Effector CD4-positive, alpha-beta T cell (primary cell): ENCODE data around the gene HMGB3.
A peak's percentile ranks its signal among the peaks of the same experiment; 100 is the strongest.
"Not testable (repeated sequence)": the region's sequence is repeated elsewhere in the genome, so short reads cannot be mapped to it uniquely, and the experiment has no call there.

Experiments
- DNase-seq: peaks from one replicate; pipeline ENCODE4 v3.0.0-alpha.2; 2020
- total RNA-seq: gene quantifications from one replicate; lab custom pipeline; 2026; lab: John Stamatoyannopoulos, UW

HMGB3 gene
- 5.3 reads per million, percentile 20 among the genes with 10 or more reads in this experiment for total RNA-seq

DNA sequence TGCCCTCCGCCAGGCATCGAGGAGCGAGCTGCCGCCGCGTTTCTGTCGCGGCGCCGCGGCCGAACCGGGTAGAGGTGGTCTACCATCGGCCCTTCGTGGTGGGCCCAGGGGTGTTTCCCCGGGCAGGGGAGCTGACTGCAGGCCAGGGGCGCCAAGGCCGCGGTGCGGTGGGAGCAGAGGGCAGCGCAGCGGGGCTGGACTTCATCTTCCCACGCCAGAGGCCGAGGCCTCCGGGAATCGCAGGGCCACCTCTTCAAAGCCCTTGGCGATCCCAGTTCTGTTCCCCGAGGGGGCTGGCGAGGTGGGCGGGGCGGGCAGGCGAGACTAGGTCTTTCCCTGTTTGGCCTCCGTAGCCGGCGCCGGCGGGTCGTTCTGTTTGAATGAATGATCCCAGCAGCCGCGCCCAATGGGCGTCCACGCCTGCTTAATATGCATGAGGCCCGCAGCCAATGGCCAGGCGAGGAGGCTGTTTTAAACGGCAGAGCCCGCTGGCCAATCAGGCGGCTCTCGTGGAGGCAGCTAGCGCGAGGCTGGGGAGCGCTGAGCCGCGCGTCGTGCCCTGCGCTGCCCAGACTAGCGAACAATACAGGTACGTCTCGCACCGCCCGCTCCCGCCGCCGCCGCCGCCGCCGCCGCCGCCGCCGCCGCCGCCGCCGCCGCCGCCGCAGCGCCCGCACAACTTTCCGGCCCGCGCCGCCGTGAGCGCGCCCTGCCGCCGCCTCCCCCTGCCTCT lies at the start of gene HMGB3:
TSS of gene HMGB3 (plus strand) at position 548 of the 733 bp plus-strand sequence. CDS start 2,265 bp downstream, outside the sequence.
- DNase-seq: peak; percentile 71

DNA sequence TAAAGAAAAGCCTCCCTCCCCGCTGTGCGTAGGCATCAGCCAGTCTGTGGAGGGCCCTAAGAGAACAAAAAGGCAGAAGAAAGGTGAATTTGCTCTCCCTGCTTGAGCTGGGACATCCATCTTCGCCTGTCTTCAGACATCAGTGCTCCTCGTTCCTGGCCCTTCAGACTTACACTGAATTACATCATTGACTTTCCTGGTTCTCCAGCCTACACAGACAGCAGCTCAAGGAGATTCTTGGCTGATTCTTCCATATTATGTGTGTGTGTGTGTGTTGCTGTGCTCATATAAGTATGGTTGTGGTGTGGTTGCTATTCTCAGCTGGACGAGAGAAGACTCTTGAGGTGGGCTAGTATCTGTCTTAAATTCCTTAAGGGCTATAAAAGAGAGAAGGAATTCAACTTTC lies 49.2 kb upstream of the HMGB3 start:
- DNase-seq: no peak

DNA sequence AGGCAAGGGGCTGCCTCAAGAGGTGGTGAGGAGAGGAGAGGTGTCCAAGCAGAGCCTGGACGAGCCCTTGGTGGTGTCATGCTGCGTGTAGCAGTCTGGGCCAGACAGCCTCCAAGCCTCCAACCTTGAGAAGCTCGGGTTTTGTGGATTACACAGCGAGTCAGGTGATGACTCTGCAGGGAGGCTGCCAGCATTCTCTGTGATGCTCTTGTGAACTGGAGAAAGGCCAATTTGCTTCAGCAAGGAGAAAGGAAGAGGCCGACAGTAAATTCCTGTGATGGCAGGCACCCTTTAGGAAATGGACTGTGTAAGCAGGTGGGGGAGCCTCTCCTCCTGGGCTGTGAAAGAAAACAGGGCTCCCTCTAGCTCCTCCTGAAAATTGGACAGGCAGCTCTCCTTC lies 48.7 kb upstream of the HMGB3 start:
- DNase-seq: no peak

DNA sequence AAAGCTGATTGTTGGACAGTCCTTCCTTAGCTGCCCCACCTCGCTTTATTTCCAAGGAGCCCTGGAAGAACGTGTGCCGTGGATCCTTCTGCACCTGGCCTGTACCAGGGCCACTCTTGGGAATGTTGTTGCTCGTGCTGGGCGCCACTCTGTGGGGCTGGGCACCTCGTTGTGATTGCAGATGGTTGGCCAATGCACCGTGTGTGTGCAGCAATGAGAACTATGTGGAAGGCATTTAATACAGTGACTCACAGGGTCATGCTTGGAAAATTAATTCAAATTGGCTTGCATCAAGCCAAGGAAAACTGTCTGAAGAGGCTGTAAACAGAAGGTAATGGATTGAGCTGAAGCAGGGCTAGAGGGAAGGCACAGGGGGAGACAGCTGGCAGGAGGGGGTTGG lies 47.7 kb upstream of the HMGB3 start:
- no peak for DNase-seq

DNA sequence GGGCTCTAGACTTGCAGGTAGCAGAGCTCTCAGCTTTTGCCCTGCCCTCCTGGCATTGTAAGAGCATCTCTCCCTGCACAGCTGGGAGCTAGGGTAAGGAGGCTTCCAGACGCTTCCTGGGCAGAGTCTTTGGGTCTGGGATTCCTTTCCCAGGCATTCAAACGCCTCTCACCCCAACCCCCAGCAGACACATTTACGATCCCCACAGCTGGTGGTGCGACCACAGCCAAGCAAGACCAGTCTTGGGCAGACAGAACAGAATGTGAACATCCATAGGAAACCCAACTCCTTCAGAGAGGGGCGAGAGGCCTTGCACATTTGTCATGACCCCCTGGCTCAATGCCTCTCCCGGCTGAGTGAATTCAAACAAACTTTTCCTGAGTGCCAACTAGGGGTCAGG lies 46.6 kb upstream of the HMGB3 start:
- no peak for DNase-seq

DNA sequence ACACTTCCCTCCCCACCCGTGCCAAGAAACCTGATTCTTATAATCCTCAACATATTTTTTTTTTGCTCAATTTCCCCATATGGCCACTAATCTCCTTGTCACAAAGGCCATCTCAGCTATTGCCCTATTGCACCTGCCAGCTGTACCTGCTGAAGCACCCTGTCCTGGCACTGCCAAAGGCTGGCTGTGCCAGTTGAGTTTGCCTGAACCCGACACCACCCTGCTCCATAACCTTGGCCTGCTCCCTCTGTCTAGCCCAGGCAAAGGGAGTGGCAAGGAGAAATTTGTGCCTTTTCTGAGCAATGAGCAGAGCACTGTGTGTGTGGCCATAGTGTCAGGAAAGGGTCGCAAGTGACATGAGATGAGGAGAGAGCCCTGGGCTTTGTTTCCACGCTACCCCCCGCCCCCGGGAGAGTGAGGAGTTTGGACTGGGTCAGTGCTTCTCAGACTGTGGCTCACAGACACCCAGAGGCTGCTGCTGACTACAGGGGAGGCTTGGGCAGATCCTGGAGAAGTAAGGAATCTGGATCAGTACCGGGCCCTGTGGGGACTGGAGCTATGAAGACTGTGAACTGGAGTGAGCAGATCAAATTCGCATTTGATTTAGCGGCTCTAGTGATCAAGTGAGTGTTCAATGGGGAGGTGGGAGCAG lies 42.2 kb upstream of the HMGB3 start:
- DNase-seq: no peak

DNA sequence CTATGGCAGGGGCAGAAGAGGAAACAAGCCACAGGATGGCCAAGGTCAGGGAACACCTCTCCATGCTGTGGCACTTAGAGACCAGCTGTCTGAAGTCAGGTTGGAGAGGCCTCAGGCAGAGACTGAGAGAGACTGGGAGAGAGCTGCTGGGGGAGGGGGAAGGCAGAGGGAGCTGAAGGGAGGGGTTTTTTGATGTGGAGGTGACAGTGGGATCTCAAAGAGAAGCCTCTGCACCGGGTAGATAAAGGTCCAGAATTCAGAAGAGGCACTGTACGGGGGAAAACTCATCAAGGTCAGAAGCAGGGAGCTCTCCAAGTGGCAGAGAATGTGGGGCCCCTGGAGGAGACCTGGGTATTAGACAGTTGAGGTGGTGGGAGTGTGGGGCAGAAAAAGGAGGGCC lies 41.6 kb upstream of the HMGB3 start:
- no peak for DNase-seq

DNA sequence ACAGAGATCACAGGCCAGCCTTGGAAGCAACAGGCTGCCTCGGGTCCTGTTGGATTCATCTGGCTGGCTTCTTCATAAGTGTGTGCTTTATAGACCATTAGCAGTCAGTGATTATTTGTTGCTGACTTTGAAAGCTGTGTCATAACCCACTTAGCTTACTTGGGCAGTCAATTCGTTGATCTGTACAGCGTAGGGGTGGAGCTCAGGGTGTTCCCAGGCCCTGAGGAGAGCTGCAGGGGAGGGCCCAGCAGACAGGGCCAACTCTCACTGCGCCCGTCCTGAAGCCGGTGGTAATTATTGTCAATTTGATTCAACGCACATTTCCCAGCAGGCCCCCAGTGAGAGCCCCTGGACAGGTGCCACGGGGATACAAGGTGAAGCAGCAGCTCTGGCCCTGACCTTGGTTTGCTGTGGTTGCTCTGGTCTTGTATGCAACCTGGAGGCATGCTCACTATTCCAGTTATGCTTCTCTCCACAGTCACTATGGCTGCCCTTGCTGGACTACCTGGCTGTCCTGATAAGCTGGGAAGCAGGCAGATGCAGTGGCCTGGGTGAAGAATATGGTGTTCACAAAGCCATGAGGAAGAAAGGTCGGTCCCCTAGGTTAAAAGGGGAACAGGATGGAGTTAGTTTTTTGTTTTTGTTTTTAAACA lies 40.1 kb upstream of the HMGB3 start:
- DNase-seq: no peak

DNA sequence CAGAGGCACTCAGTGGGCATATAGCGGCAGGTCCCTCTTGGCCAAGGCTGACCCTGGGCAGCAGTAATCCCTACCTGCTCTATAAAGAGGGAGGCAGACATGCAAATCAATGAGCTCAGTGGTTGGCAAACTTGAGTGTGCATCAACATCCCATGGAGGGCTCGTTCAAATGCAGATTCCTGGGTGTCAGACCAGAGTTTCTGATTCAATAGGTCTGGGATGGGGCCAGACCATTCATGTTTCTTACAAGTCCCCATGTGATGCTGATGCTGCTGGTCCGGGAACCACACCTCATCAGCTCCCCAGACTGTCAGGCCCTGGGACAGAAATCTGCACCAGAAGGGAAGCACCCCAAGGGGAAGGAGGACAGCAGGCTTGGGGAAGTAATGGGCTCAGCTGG lies 38.9 kb upstream of the HMGB3 start:
- no peak for DNase-seq

DNA sequence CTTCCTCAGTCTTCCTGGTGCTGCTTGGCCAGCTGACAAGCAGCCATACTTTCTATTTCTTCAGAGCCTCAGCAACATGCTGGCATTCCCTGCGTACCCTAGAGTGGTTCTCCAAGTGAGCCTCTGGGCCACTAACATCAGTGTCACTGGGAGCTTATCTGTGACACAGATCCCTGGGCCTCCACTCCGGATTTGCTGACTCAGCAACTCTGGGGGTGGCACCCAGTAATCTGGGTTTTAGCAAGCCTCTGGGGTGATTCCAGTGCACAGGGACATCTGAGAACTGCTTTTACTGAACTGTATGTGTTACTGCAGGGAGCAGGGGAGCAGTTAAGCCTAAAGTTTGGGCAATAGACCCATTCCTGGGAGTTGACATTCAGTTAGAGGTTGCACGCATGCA lies 28.2 kb upstream of the HMGB3 start:
- no peak for DNase-seq

DNA sequence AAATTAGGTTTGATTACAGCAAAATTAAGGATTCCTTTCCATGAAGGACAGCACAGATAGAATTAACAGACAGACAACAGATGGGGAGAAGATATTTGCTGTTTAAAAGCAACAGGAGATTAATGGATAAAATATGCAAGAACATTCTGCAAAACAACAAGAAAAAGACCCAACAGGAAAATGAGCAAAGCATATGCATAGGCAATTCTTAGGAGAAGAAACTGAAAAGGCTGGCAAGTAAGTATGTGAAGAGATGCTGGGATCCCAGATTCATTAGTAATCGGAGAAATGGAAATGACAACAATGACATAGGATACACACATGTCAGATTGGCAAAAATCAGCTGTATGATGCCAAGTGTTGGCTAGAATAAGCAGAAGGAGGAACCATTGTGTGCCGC lies 27.5 kb upstream of the HMGB3 start:
- DNase-seq: no peak

DNA sequence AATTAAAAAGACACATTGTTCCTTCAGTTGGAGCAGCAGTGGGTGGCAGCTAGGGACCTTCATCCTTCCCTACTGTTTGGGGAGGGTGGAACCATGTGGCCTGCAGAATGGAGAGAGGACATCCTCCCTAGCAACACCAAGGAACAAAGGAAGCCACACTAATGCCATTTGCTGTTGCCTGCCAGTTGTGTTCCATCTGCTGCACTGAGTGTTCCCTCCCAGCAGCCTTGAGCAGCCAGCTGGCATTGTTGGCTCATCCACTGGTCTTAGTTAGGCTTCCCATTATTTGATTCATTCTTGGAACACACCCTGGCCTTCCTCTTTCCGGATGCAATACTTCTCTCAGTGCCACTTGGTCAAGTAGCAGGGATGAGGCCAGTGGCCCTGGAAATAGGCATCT lies 25.0 kb upstream of the HMGB3 start:
- DNase-seq: no peak

DNA sequence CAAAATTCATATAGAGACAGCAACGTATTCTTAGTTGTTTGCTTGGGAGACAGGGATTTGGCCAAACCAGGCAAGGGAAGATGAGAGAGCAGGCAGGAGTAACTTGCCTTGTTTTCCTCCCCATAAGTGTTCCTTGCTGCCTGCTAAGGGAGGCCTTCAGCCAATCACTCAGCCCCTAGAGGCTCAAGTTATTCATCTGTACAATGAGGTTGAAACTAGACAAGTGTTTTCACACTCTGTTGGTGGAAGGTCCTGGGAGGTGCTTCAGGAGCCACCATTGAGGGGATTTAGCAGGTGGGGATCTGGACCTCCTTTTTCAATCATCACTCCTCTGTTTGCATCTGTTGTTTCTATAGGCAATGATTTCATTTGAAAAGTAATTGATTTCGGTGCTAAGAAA lies 23.6 kb upstream of the HMGB3 start:
- no peak for DNase-seq

DNA sequence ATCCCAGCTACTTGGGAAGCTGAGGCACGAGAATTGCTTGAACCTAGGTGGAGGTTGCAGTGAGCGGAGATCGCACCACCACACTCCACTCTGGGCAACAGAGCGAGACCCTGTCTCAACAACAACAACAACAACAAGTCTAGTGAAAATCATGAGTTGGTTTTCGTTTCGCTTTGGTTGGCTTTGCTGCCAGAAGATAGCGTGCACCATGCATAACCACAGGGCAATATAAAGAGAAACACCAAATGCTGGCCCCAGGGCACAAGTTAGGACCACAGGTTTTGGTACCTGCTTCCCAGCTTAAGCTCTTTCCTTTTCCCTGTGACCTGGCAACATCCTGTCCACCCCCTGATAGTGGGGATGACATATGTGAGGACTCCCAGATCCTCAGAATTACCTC lies 21.5 kb upstream of the HMGB3 start:
- no peak for DNase-seq

DNA sequence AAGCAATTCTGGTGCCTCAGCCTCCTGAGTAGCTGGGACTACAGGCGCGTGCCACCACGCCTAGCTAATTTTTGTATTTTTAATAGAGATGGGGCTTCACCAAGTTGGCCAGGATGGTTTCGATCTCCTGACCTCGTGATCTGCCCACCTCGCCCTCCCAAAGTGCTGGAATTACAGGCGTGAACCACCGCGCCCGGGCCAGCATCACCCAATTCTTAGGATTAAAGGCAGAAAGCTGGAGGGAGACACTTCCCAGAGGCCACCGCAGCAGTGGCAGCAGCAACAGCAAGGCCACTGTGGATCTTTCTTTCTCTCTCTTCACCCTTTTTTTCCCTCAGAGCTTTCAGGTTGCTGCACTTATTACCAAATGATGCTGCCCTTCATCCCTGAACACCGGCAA lies 18.7 kb upstream of the HMGB3 start:
- not testable (repeated sequence) for DNase-seq

DNA sequence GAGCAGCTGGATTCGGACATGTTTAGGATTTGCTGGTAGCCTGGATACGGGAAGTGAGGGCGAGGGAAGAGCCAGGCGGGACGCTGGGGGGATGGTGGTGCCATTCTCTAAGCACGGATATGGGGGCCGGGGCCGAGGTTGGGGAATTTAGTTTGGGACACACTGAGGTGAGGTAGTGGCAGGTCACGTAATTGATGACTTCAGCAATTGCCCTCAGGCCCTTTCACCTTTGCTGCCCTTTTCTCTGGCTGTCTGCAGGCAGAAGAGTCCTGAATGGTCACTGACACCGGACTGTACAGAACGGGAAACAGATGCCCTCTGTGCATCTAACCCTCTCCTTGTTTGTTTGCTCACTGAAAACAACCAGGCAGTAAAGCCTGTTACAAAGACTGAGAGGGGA lies 16.9 kb upstream of the HMGB3 start:
- DNase-seq: no peak

DNA sequence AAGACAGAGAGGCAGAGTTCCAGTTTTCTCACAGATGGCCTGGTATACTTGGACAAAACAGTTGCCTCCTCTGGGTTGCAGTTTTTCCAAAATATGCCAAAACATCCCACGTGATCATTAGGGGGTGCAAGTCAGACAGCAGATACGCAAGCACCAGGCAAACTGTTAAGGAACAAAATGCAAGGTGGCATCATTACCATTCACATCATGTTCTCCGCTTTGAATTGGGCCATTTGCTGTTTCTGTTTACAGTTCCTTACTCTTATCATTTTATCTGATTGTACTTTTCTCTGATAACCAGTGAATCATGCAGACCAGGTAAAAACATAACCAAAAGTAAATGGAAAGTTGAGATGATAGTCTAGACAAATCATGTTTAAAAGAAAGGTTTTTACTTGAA lies 16.4 kb upstream of the HMGB3 start:
- no peak for DNase-seq

DNA sequence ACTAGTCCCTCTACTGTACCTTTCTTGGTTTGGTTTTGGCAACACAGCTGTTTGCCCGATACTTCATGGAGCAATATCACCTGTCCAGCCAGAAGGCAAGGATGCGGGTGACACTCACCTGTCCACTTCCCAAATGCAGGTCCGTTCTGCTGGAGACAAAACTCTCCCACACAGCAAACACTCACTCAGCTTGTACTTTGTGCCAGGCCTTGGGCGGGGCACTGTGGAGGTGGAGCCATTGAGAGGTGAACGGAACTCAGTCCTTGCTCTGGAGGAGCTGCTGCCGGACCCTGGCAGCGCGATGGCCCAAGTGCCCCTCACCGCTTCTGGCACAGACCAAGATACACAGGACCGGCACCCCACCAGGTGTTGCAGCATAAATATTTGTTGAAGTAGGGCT lies 15.3 kb upstream of the HMGB3 start:
- no peak for DNase-seq

DNA sequence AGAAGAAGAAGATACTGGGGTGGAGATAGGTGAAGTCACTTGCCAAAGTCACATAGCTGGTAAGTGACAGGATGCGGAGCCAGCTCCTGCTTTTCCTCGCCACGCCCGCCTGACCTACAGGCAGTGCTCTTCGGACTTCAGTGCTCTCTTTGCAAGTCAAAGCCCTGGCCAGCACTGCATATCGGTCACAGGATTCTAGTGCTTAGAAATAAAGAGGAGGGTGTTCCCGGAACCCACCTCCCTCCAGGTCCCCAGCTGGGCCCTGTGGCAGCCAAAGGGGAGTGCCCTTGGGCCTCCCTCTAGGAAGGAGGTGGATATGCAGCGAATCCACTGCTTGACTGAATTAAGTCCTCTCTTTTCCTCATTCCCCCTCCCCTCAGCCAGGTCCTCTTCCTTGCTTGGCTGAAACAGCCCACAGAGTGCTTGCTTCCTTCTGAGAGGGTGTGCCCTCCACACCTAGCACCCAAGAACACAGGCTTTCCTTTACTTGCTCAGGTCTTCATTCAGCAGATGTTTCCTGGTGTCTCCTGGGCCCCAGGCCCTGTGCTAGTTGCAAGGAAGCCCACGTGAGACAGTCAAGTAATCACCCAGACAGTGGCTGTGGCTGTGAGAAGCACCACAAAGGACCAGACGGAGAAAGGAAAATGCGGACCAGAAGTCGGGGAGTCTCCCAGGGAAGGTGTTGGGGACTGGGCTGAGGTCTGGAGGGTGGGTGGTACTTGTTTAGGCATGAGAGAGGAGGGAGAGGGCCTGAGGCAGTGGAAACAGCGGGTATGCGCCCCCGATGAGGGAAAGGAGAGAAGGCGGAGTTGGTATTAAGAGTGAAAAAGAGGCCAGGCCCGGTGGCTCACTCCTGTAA lies 14.0 kb upstream of the HMGB3 start:
- DNase-seq: no peak

DNA sequence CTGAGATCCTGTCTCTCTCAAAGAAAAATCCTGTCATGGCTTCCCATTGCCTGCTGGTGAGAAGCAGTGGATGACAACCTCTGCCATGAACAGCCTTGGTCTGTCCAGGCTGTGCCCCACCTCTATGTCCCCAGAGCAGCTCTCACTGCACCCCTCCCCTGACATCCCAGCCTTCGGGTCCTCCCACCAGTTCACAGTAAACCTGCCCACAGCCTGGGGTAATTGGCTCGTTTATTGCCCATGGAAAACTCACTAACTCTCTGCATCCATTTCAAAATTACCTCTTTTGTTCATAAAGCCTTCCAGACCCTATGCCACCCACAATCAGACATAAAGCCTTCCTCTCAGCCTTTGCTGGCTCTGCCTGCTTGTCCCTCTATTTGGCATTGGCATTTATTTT lies 10.7 kb upstream of the HMGB3 start:
- no peak for DNase-seq

DNA sequence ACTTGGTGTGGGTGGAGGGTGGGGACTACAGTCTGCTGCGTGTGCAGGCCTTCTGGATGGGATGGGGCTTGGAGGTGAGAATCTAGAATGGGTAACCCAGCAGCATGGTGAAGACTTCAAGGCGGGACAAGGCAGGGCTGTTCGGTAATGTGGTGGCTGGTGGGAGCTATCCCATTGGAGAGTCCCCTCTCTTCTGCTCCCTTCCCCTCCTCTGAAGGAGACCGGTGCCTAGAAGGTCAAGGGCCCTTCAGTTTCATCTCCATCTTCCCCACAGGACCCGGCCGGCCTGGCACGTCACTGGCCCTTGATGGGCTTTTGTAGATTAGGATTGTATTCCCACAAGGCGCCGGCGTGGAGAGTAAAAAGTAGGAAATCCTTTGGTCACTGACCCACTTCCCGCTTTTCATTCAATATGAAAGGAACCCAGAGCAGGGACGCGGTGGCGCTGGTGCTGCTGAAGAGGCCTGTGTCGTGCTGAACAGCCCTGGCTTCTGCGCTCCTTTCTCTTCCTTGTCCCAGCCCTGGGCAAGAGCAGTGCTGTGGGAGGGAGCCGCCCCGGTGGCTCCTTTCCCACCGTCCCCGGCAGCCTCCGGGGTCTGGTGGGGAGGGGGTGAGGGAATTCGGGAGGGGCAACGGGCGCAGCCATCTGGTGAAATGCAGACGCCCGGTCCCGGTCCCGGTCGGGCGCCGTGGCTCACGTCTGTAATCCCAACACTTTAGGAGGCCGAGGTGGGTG lies 7.3 kb upstream of the HMGB3 start:
- no peak for DNase-seq

DNA sequence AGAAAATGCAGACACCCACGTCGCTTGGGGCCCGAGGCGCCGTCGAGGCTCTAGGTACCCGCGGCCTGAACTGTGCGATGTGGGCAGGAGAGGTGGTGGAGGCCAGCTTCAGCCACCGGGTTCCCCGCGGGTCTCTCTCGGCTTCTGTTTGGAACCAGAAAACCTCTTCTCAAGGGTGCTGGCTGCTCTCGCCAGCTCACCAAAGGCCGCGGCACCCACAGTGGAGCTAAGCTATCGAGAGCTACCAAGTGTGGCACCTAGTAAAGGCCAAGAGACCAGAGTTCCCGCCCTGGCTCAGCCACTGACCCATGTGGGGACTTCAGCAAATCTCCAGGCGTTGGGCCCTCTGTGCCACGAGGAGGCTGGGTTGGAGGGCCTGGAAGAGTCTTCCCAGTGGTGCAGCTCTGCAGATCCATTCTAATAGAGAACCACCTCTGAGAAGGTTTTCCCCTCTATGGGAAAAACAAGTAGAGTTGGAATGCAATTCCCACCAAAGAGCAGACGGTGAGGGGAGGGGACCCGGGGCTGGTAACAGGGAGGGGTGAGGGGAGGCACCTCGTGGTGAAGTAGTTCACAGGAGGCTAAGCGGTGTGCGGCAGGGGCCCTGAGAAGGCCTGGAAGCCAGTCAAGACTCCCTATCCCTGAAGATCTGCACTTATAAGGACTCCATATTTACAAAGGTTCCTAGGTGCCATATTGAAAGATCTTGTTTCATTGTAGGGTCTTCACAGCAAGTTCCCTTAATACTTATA lies 5.5 kb upstream of the HMGB3 start:
- DNase-seq: no peak
